ENCODE measurements around the gene RANBP10. TPM values are rescaled to one million over a fixed set of nuclear protein-coding genes. Genes with fewer than 3 reads are reported as not detected.

The RANBP10 gene
- total and polyA plus RNA-seq, 2 of the 13 experiments (the other 11 are each of a cell fraction or from before 2014, with no cell fraction given), result 9.2 to 22.7 TPM

DNA sequence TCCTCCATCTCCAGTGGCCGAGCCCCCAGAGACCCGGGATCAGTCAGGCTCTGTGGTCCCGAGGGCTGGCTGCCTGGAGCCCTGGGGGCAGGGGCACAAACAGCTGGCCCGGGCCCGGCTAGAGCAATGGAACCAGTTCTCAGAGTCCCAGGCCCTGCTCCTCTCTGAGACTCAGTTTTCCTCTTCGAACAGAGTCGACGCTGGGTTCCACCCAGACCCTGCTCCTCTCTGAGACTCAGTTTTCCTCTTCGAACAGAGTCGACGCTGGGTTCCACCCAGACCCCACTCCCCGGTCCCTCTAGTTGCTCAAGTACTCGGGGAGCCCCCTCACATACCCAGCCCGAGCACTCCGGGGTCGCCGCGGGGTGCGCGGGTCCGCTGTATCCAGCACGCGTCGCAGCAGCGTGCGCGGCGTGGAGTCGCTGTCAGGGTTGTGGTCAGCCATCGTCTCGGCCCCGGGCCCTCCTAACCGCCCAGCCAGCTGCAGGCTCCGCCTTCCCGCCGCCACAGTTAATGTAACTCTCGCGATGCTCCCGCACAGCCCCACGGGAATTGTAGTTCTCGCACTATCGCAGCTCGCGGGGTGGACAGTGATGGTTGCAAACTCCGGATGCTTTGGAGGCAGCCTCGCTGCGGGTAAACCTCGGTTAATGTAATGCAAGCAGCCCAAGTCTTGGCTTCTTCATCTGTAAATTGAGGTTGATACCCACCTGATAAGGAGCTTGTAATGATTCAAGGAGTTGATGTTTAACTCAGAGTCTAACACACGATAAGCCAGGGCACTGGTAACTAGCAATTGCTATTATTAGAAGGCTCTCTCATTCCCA is 27.3 kb upstream of the RANBP10 start (continued):
- no peak for TF ChIP-seq LRRFIP1 (CRISPR knock-in tag; conservative IDR thresholded peaks at IDR 0.05)
- TF ChIP-seq ZNF790 (CRISPR knock-in tag; IDR thresholded peaks at IDR 0.05; ENCODE audit: borderline replicate concordance), result no peak; the same call in 1 of the 2 replicates
- TF ChIP-seq GATA4 (IDR thresholded peaks at IDR 0.05; ENCODE audit: borderline replicate concordance, low read depth), result 0 out of 2 replicates have a peak, but pooled peaks have one; percentile 59
- TF ChIP-seq FOXO1 (CRISPR knock-in tag; IDR thresholded peaks at IDR 0.05), result peak; percentile 33
- peak; percentile 65; the same call in 1 of the 2 replicates for TF ChIP-seq PBX3 (CRISPR knock-in tag; IDR thresholded peaks at IDR 0.05; ENCODE audit: borderline replicate concordance)
- TF ChIP-seq NCOA1 (CRISPR knock-in tag; IDR thresholded peaks at IDR 0.05), result 0 out of 2 replicates have a peak, but pooled peaks have one; percentile 51
- TF ChIP-seq, protein P1, sequence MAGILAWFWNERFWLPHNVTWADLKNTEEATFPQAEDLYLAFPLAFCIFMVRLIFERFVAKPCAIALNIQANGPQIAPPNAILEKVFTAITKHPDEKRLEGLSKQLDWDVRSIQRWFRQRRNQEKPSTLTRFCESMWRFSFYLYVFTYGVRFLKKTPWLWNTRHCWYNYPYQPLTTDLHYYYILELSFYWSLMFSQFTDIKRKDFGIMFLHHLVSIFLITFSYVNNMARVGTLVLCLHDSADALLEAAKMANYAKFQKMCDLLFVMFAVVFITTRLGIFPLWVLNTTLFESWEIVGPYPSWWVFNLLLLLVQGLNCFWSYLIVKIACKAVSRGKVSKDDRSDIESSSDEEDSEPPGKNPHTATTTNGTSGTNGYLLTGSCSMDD (CRISPR knock-in tag; IDR thresholded peaks at IDR 0.05), result 0 out of 2 replicates have a peak, but pooled peaks have one; percentile 53
- peak; percentile 96; the same call in 1 of the 2 replicates for TF ChIP-seq ZNF615 (CRISPR knock-in tag; IDR thresholded peaks at IDR 0.05; ENCODE audit: borderline replicate concordance)
- 0 out of 2 replicates have a peak, but pooled peaks have one; percentile 37 for TF ChIP-seq TP53 (CRISPR knock-in tag; conservative IDR thresholded peaks at IDR 0.05)
- TF ChIP-seq ZNF629 (CRISPR knock-in tag; conservative IDR thresholded peaks at IDR 0.05), result peak; percentile 67
- peak; percentile 44; the same call in 1 of the 2 replicates for TF ChIP-seq ZKSCAN5 (CRISPR knock-in tag; IDR thresholded peaks at IDR 0.05)
- TF ChIP-seq SYNCRIP (IDR thresholded peaks at IDR 0.05; ENCODE audit: insufficient read depth, low read depth, low read length), result no peak
- no peak for TF ChIP-seq ZBTB20 (CRISPR knock-in tag; IDR thresholded peaks at IDR 0.05; ENCODE audit: borderline replicate concordance, low read depth)
- TF ChIP-seq, protein P2, sequence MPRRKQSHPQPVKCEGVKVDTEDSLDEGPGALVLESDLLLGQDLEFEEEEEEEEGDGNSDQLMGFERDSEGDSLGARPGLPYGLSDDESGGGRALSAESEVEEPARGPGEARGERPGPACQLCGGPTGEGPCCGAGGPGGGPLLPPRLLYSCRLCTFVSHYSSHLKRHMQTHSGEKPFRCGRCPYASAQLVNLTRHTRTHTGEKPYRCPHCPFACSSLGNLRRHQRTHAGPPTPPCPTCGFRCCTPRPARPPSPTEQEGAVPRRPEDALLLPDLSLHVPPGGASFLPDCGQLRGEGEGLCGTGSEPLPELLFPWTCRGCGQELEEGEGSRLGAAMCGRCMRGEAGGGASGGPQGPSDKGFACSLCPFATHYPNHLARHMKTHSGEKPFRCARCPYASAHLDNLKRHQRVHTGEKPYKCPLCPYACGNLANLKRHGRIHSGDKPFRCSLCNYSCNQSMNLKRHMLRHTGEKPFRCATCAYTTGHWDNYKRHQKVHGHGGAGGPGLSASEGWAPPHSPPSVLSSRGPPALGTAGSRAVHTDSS (CRISPR knock-in tag; conservative IDR thresholded peaks at IDR 0.05), result peak; percentile 34; the same call in 1 of the 2 replicates
- TF ChIP-seq, protein P3, sequence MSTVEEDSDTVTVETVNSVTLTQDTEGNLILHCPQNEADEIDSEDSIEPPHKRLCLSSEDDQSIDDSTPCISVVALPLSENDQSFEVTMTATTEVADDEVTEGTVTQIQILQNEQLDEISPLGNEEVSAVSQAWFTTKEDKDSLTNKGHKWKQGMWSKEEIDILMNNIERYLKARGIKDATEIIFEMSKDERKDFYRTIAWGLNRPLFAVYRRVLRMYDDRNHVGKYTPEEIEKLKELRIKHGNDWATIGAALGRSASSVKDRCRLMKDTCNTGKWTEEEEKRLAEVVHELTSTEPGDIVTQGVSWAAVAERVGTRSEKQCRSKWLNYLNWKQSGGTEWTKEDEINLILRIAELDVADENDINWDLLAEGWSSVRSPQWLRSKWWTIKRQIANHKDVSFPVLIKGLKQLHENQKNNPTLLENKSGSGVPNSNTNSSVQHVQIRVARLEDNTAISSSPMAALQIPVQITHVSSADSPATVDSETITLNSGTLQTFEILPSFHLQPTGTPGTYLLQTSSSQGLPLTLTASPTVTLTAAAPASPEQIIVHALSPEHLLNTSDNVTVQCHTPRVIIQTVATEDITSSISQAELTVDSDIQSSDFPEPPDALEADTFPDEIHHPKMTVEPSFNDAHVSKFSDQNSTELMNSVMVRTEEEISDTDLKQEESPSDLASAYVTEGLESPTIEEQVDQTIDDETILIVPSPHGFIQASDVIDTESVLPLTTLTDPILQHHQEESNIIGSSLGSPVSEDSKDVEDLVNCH (CRISPR knock-in tag; IDR thresholded peaks at IDR 0.05), result no peak
- TF ChIP-seq ZNF543 (CRISPR knock-in tag; IDR thresholded peaks at IDR 0.05), result peak; percentile 39; the same call in 1 of the 2 replicates
- TF ChIP-seq, protein P4, sequence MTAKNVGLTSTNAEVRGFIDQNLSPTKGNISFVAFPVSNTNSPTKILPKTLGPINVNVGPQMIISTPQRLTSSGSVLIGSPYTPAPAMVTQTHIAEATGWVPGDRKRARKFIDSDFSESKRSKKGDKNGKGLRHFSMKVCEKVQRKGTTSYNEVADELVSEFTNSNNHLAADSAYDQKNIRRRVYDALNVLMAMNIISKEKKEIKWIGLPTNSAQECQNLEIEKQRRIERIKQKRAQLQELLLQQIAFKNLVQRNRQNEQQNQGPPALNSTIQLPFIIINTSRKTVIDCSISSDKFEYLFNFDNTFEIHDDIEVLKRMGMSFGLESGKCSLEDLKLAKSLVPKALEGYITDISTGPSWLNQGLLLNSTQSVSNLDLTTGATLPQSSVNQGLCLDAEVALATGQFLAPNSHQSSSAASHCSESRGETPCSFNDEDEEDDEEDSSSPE (CRISPR knock-in tag; IDR thresholded peaks at IDR 0.05), result peak; percentile 98

All from HepG2 (cell line).